AG10803 (cell line): Measurements from ENCODE around the gene PAWR.
"Not testable (repeated sequence)": the region's sequence is repeated elsewhere in the genome, so short reads cannot be mapped to it uniquely, and the experiment has no call there.

Source experiments
- DNase-seq: peaks from one replicate; pipeline ENCODE4 v3.0.0; 2010; ENCODE audit warnings: low read depth
- H3K4me3 ChIP-seq: 2 replicates; pipeline ENCODE4 v1.5.1; 2011; ENCODE audit warnings: mild to moderate bottlenecking, low read length, control low read depth
- CTCF ChIP-seq: conservative IDR thresholded peaks from 2 replicates; pipeline ENCODE4 v1.5.1; 2011; ENCODE audit warnings: mild to moderate bottlenecking, low read length, control low read depth, inconsistent platforms

Gene PAWR

GRCh38 chr12:79567175-79567563 lies 123.6 kb downstream of the PAWR start:
- TF ChIP-seq CTCF, result no peak
- no peak for DNase-seq
- H3K4me3 ChIP-seq, result no peak overlapping the region

DNA sequence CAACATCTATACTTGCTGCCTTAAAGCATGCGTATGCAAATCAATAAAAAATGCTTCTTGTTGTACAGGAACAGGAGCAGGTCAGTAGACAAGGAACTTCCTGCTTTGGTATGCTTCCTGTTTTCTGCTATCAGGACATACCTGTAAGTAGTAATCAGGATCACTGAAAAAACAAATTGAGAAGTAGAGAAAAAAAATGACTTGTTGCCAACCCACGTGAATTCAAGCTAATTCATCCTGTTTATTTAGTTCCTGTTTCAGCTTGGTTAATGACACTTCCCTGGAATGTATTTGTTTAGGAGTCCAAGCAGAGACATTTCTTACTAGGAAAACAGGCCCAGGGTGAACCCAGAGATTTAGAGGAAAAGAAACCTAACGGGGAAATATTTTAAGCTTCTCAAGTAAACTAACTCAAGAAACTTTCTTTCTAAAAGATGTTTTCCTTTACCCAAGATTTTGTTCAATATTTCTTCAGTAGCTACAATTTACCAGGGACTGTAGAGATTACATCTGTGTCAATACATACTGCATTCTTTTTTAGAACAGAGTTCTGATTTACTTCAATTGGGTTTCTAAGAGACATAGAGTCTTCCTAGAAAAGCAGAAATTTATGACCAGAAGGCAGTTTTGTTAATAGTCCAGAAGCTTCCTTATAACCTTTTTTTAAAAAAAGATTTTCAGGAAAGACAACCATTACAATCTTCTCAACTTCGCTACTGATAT lies 124.2 kb downstream of the PAWR start:
- no peak for TF ChIP-seq CTCF
- DNase-seq, result no peak
- H3K4me3 ChIP-seq, result no peak overlapping the region

GRCh38 chr12:79564727-79565350 lies 125.9 kb downstream of the PAWR start:
- not testable (repeated sequence) for DNase-seq, H3K4me3 ChIP-seq

DNA sequence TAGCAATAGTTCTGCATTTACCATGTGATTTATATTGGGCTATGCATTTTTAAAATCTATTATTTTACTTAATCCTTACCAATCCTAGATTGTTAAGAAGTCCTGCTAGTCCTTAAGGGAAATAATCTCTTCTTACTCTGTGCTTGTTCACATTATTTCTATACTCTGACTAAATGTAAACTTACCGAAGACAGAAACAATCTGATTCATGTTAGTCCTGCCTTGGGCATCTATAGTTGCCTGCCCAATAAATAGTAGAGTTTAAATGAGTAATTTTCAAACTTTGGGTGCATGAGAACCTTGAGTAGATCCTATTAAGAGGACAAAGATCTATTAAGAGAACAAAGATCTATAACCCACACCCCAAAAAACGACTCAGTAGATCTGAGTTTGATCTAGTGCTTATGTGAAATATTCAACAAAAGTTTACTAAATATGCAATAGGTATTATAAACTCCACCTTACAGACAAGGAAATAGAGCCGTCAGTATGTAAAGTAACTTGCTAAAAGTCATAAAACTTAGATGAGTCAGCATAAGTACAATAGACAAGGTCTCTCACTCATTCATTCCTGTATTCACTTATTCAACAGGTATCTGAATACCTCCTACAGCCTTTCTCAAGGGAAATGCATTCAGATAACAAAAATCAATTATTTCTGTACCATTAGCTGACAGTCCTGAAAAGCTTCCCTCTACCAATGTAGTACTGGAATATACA lies 127.6 kb downstream of the PAWR start:
- no peak for DNase-seq
- no peak for TF ChIP-seq CTCF
- no peak overlapping the region for H3K4me3 ChIP-seq

GRCh38 chr12:79561401-79562132 lies 129.2 kb downstream of the PAWR start:
- DNase-seq, result no peak
- H3K4me3 ChIP-seq, result no peak overlapping the region
- TF ChIP-seq CTCF, result no peak

GRCh38 chr12:79560225-79560889 lies 130.4 kb downstream of the PAWR start:
- H3K4me3 ChIP-seq, result no peak overlapping the region
- TF ChIP-seq CTCF, result no peak
- DNase-seq, result no peak

DNA sequence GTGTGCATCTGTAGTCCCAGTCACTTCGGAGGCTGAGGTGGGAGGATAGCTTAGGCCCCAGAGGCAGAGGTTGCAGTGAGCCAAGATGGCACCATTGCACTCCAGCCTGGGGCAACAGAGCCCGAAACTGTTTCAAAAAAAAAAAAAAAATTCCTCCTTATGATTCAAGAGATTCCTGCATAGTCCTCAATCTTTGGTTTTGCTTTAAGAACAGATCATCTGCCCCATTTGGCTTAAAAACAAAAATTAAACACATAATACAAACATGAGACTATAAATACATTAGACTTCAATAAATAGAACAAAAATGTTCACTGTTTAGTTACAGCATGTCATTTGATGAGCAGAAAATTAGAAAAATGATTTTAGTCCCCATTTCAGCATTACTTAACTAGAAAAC lies 131.2 kb downstream of the PAWR start:
- no peak for TF ChIP-seq CTCF
- DNase-seq, result peak; percentile 28

More for the DNA sequence above, 131.2 kb downstream of the PAWR start:
- no peak overlapping the region for H3K4me3 ChIP-seq
